OCI-LY7 (cell line): ENCODE results near the gene IL9. TPM values are rescaled to one million over a fixed set of nuclear protein-coding genes. Genes with fewer than 3 reads are reported as not detected.

Experiments
- BruUV-seq: library from RNA; stranded (reverse); fragments of 400-500 nt; replicated peaks from 2 replicates; lab custom pipeline; 2021; lab: Mats Ljungman, UMichigan
- CTCF ChIA-PET: fragments of 300-600 bp; sonication (Branson Sonifier 250); formaldehyde crosslinking; loops from one replicate; lab custom pipeline; 2022; ENCODE audit warnings: antibody characterized with exemption; ENCODE audit not compliant: unreplicated experiment; lab: Charles Lee
- POLR2A ChIA-PET: fragments of 300-600 bp; sonication (Branson Sonifier 250); formaldehyde crosslinking; loops from one replicate; lab custom pipeline; 2022; ENCODE audit warnings: antibody characterized with exemption; lab: Charles Lee
- DNase-seq: peaks from one replicate; pipeline ENCODE4 v3.0.0-alpha.2; 2015; ENCODE audit warnings: low spot score
- H2AFZ ChIP-seq: fragments of 200-600 bp; sonication (generic), shearing (Covaris generic); 2 replicates; pipeline ENCODE4 v1.6.1; 2014; ENCODE audit warnings: mild to moderate bottlenecking, antibody characterized with exemption, low read length, moderate library complexity
- H3K27ac ChIP-seq: fragments of 200-600 bp; sonication (generic); 2 replicates; pipeline ENCODE4 v1.5.1; 2014; ENCODE audit warnings: mixed run types, low read depth, mild to moderate bottlenecking, moderate library complexity, low read length, inconsistent platforms; ENCODE audit not compliant: poor library complexity, severe bottlenecking
- H3K36me3 ChIP-seq: fragments of 200-600 bp; sonication (generic); 2 replicates; pipeline ENCODE4 v1.6.1; 2014; ENCODE audit warnings: mild to moderate bottlenecking, antibody characterized with exemption, low read length, moderate library complexity, mixed read lengths; ENCODE audit not compliant: insufficient read depth
- H3K4me1 ChIP-seq: fragments of 200-600 bp; sonication (generic); 2 replicates; pipeline ENCODE4 v1.5.1; 2014; ENCODE audit warnings: mild to moderate bottlenecking, low read length; ENCODE audit not compliant: insufficient read depth, poor library complexity, severe bottlenecking
- H3K4me2 ChIP-seq: fragments of 200-600 bp; sonication (generic); 2 replicates; pipeline ENCODE4 v1.6.1; 2014; ENCODE audit warnings: mild to moderate bottlenecking, low read length
- H3K4me3 ChIP-seq: fragments of 200-600 bp; sonication (generic); 2 replicates; pipeline ENCODE4 v1.5.1; 2014; ENCODE audit warnings: mild to moderate bottlenecking, low read depth, low read length; ENCODE audit not compliant: poor library complexity, severe bottlenecking
- H3K79me2 ChIP-seq: fragments of 200-600 bp; sonication (generic); 2 replicates; pipeline ENCODE4 v1.6.1; 2016; ENCODE audit warnings: low read depth, mild to moderate bottlenecking, low read length, moderate library complexity, mixed read lengths; ENCODE audit not compliant: insufficient read depth
- H3K9me2 ChIP-seq: fragments of 200-600 bp; sonication (generic); 2 replicates; pipeline ENCODE4 v1.6.1; 2016; ENCODE audit warnings: mild to moderate bottlenecking, low read length, mixed read lengths; ENCODE audit not compliant: insufficient read depth
- H3K9me3 ChIP-seq: fragments of 200-600 bp; sonication (generic); 2 replicates; pipeline ENCODE4 v1.6.1; 2014; ENCODE audit warnings: mild to moderate bottlenecking, mixed run types, low read length, mixed read lengths
- H4K20me1 ChIP-seq: fragments of 200-600 bp; sonication (generic); 2 replicates; pipeline ENCODE4 v1.6.1; 2014; ENCODE audit warnings: mild to moderate bottlenecking, antibody characterized with exemption, low read length, moderate library complexity, mixed read lengths; ENCODE audit not compliant: insufficient read depth
- CTCF ChIP-seq: fragments of 200-600 bp; sonication (generic); conservative IDR thresholded peaks from 2 replicates; pipeline ENCODE4 v1.5.1; 2014; ENCODE audit warnings: mild to moderate bottlenecking, antibody characterized with exemption, low read length, moderate library complexity, mixed read lengths
- EZH2phosphoT487 ChIP-seq: fragments of 200-600 bp; sonication (generic); IDR thresholded peaks from 2 replicates; pipeline ENCODE4 v1.6.1; 2018; ENCODE audit warnings: low read depth, borderline replicate concordance, mild to moderate bottlenecking, mixed run types, antibody characterized with exemption, low read length, moderate library complexity, mixed read lengths
- intact Hi-C: fragments of 100-400 bp; cut with micrococcal nuclease; formaldehyde crosslinking; loops from one replicate; pipeline ENCODE4 v1.10.0; 2022; ENCODE audit not compliant: unreplicated experiment
- total RNA-seq, 2 experiments: library from RNA; depleted of rRNA in 1 of 2; stranded (reverse); fragments of >200 nt in 1 of 2; shearing (Covaris generic) in 1 of 2; gene quantifications; 2 replicates each; pipeline ENCODE4 v1.2.3, GENCODE V29; 2014 to 2022

The IL9 gene
- total RNA-seq, 2 experiments from 2014 or later, result not detected

GRCh38 chr5:135894276-135894675, 1.4 kb downstream of the IL9 start:
- Histone ChIP-seq H3K4me2 (no peak overlapping the region), H3K36me3 (no peaks in the 10 kb centered on the region), H2AFZ (no peak overlapping the region), H3K9me2 (no peaks in the 10 kb centered on the region), H3K27ac (no peak overlapping the region), H3K9me3 (no peaks in the 10 kb centered on the region), H3K4me1 (no peaks in the 10 kb centered on the region), H3K79me2 (no peaks in the 10 kb centered on the region), H4K20me1 (no peaks in the 10 kb centered on the region), H3K4me3 (no peak overlapping the region)
- BruUV-seq, result no TSS peak
- TF ChIP-seq EZH2phosphoT487, result no peak
- no peak for TF ChIP-seq CTCF
- intact Hi-C loops, result no loop called here
- DNase-seq, result no peak
- ChIA-PET CTCF (no interaction called here), POLR2A (no interaction called here)

- H4K20me1 ChIP-seq, result no peaks in the 10 kb centered on the region
- no peak overlapping the region for H3K27ac ChIP-seq
- CTCF ChIA-PET, result interaction anchor here (0.6 kb wide), 2 partner anchors 1164 to 1907 kb away, joined by 3 to 5 read pairs; no protein-coding TSS in a partner anchor
- H3K4me2 ChIP-seq, result no peak overlapping the region
- peak; percentile 10 for DNase-seq
- H3K9me2 ChIP-seq, result no peaks in the 10 kb centered on the region
- H3K9me3 ChIP-seq, result no peaks in the 10 kb centered on the region
- H3K36me3 ChIP-seq, result no peaks in the 10 kb centered on the region
- POLR2A ChIA-PET, result interaction anchor here (0.6 to 0.7 kb wide), 2 partner anchors 61 to 165 kb away, joined by 3 to 4 read pairs; no protein-coding TSS in a partner anchor
- H2AFZ ChIP-seq, result no peak overlapping the region
- H3K4me1 ChIP-seq, result no peaks in the 10 kb centered on the region
- no peaks in the 10 kb centered on the region for H3K79me2 ChIP-seq
- BruUV-seq, result no TSS peak
- intact Hi-C loops, result no loop called here
- no peak for TF ChIP-seq EZH2phosphoT487
- TF ChIP-seq CTCF, result peak; percentile 52
- no peak overlapping the region for H3K4me3 ChIP-seq
Measured at GRCh38 chr5:135891791-135892190, 3.9 kb downstream of the IL9 start.

DNA sequence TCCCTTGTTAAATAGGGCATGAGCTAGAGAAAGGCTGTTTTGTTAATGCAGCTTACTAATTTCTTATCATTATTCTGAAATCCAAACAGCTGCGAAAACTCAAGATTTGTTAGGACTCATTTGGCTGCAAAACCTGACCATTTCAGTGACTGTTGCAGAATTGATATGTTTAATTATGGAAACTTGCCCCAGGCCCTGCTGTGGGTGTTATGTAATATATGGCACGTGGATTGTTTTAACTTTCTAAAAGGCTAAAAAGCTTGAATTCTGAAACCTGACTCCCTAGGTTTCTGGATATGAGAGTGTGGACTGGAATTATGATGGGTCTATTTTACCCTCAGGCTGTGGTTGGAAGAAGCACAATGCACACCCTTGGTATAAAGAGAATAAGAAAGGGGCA, 4.4 kb downstream of the IL9 start:
- Histone ChIP-seq H3K4me2 (no peak overlapping the region), H3K27ac (no peak overlapping the region), H2AFZ (no peak overlapping the region), H3K4me3 (no peak overlapping the region), H3K36me3 (no peaks in the 10 kb centered on the region), H3K9me2 (no peaks in the 10 kb centered on the region), H3K4me1 (no peaks in the 10 kb centered on the region), H3K79me2 (no peaks in the 10 kb centered on the region), H4K20me1 (no peaks in the 10 kb centered on the region), H3K9me3 (no peaks in the 10 kb centered on the region)
- intact Hi-C loops, result no loop called here
- no peak for TF ChIP-seq EZH2phosphoT487
- no peak for TF ChIP-seq CTCF
- CTCF ChIA-PET, result interaction anchor here (0.6 kb wide), 2 partner anchors 18 to 325 kb away, joined by 3 to 5 read pairs; no protein-coding TSS in a partner anchor
- no TSS peak for BruUV-seq
- POLR2A ChIA-PET, result interaction anchor here (0.6 to 1.4 kb wide), 3 partner anchors 17 to 61 kb away, joined by 4 read pairs; no protein-coding TSS in a partner anchor
- DNase-seq, result no peak
